H1 (cell line): ENCODE measurements around the gene TLX1. TPM values are rescaled to one million over a fixed set of nuclear protein-coding genes. Genes with fewer than 3 reads are reported as not detected.

Experiments used
- CTCF ChIA-PET: fragments of 300-600 bp; sonication (Branson Sonifier 250); formaldehyde crosslinking; loops from one replicate; lab custom pipeline; 2021; ENCODE audit not compliant: partially characterized antibody; lab: Charles Lee
- POLR2A ChIA-PET: fragments of 300-600 bp; sonication (Branson Sonifier 250); formaldehyde crosslinking; loops from one replicate; lab custom pipeline; 2021; ENCODE audit warnings: inconsistent platforms; ENCODE audit not compliant: partially characterized antibody; lab: Charles Lee
- DNase-seq, 2 experiments: peaks; one replicate each; pipeline versions ENCODE4 v3.0.0 to v3.0.0-alpha.2; 2010 to 2022; ENCODE audit warnings: low spot score in 2 of 2, low read depth in 1 of 2, mixed read lengths in 1 of 2
- FAIRE-seq: peaks from 2 replicates; lab custom pipeline; 2011; peaks lifted over from hg19 to GRCh38; lab: Jason Lieb, UNC
- H2AFZ ChIP-seq: 2 replicates; pipeline ENCODE4 v1.8.1; 2012; ENCODE audit warnings: low read length, inconsistent platforms
- H2AK5ac ChIP-seq: 2 replicates; pipeline ENCODE4 v1.6.1; 2013; ENCODE audit warnings: low read depth, low read length
- H2BK120ac ChIP-seq: replicated peaks from 2 replicates; pipeline ENCODE3; 2013; ENCODE audit warnings: low read depth, low read length, inconsistent platforms
- H2BK12ac ChIP-seq: 2 replicates; pipeline ENCODE4 v1.6.1; 2013; ENCODE audit warnings: low read depth, low read length
- H2BK15ac ChIP-seq: 2 replicates; pipeline ENCODE4 v1.6.1; 2013; ENCODE audit warnings: low read length
- H2BK20ac ChIP-seq: 2 replicates; pipeline ENCODE4 v1.6.1; 2013; ENCODE audit warnings: low read length
- H2BK5ac ChIP-seq: 2 replicates; pipeline ENCODE4 v1.6.1; 2013; ENCODE audit warnings: low read depth, low read length
- H3K14ac ChIP-seq: 2 replicates; pipeline ENCODE4 v1.6.1; 2013; ENCODE audit warnings: inconsistent platforms; ENCODE audit not compliant: insufficient read length
- H3K18ac ChIP-seq: 2 replicates; pipeline ENCODE4 v1.6.1; 2013; ENCODE audit warnings: low read length; ENCODE audit errors: extremely low read depth
- H3K23ac ChIP-seq: 2 replicates; pipeline ENCODE4 v1.6.1; 2013; ENCODE audit warnings: inconsistent platforms; ENCODE audit not compliant: insufficient read length
- H3K23me2 ChIP-seq: 2 replicates; pipeline ENCODE4 v1.6.1; 2013; ENCODE audit warnings: low read depth, low read length
- H3K27ac ChIP-seq: 2 replicates; pipeline ENCODE4 v1.6.1; 2011; ENCODE audit warnings: low read depth, low read length, inconsistent platforms
- H3K27me3 ChIP-seq, 4 experiments: replicated peaks in 1 of 4; 1 replicate in 1 of 4; 2 replicates in 3 of 4; pipeline versions ENCODE4 v1.6.1 to v1.8.1; 2011 to 2013; ENCODE audit warnings: low read length in 3 of 4, mild to moderate bottlenecking in 3 of 4, inconsistent platforms in 2 of 4, mixed read lengths in 2 of 4, moderate library complexity in 1 of 4; ENCODE audit not compliant: control insufficient read depth in 3 of 4, insufficient read depth in 3 of 4; ENCODE audit errors: extremely low read depth in 1 of 4
- H3K36me3 ChIP-seq, 4 experiments: 2 replicates each; pipeline versions ENCODE4 v1.6.1 to v1.8.1; 2011 to 2013; ENCODE audit warnings: mild to moderate bottlenecking in 4 of 4, low read length in 3 of 4, moderate library complexity in 2 of 4, control low read depth in 1 of 4, inconsistent platforms in 1 of 4; ENCODE audit not compliant: insufficient read depth in 4 of 4, control insufficient read depth in 2 of 4
- H3K4ac ChIP-seq: replicated peaks from 2 replicates; pipeline ENCODE3; 2013; ENCODE audit warnings: low read length, low read depth, mixed read lengths, inconsistent platforms; ENCODE audit not compliant: insufficient read length
- H3K4me1 ChIP-seq, 4 experiments: replicated peaks in 1 of 4; 1 replicate in 1 of 4; 2 replicates in 3 of 4; pipeline versions ENCODE4 v1.6.1 to v1.8.1; 2011 to 2013; ENCODE audit warnings: low read length in 3 of 4, inconsistent platforms in 2 of 4, mixed read lengths in 1 of 4; ENCODE audit not compliant: insufficient read depth in 4 of 4, control insufficient read depth in 3 of 4
- H3K4me2 ChIP-seq, 2 experiments: 2 replicates each; pipeline versions ENCODE4 v1.6.1 to v1.8.1; 2011 to 2013; ENCODE audit warnings: low read depth in 2 of 2, low read length in 2 of 2, control low read depth in 1 of 2, inconsistent platforms in 1 of 2, mild to moderate bottlenecking in 1 of 2; ENCODE audit not compliant: insufficient read depth in 1 of 2
- H3K4me3 ChIP-seq, 4 experiments: fragments of 200-600, 300-600 bp in 1 of 4; sonication (generic), shearing (Covaris generic), sonication (Bioruptor Twin) in 1 of 4; 2 replicates each; pipeline versions ENCODE4 v1.5.1 to v1.8.1; 2011 to 2016; ENCODE audit warnings: low read length in 4 of 4, low read depth in 3 of 4, control low read depth in 2 of 4, inconsistent platforms in 2 of 4, mild to moderate bottlenecking in 2 of 4, mixed read lengths in 1 of 4, moderate library complexity in 1 of 4; ENCODE audit not compliant: insufficient read depth in 2 of 4; ENCODE audit errors: extremely low read depth in 1 of 4
- H3K56ac ChIP-seq: replicated peaks from 2 replicates; pipeline ENCODE3; 2013; ENCODE audit warnings: low read depth, mild to moderate bottlenecking, mixed read lengths, low read length, inconsistent platforms; ENCODE audit not compliant: insufficient read length
- H3K79me1 ChIP-seq: 2 replicates; pipeline ENCODE4 v1.6.1; 2013; ENCODE audit warnings: low read depth, low read length, control low read depth
- H3K79me2 ChIP-seq, 2 experiments: 2 replicates each; pipeline versions ENCODE4 v1.6.1 to v1.8.1; 2012 to 2013; ENCODE audit warnings: low read length in 2 of 2, mild to moderate bottlenecking in 2 of 2, inconsistent platforms in 1 of 2; ENCODE audit not compliant: insufficient read depth in 2 of 2, control insufficient read depth in 1 of 2
- H3K9ac ChIP-seq, 4 experiments: replicated peaks in 1 of 4; 1 replicate in 1 of 4; 2 replicates in 3 of 4; pipeline versions ENCODE4 v1.6.1 to v1.8.1; 2011 to 2013; ENCODE audit warnings: low read depth in 3 of 4, low read length in 3 of 4, control low read depth in 2 of 4, mild to moderate bottlenecking in 2 of 4, moderate library complexity in 2 of 4, inconsistent platforms in 1 of 4; ENCODE audit errors: extremely low read depth in 1 of 4
- H3K9me3 ChIP-seq, 2 experiments: 2 replicates each; pipeline versions ENCODE4 v1.6.1 to v1.8.1; 2012 to 2013; ENCODE audit warnings: mild to moderate bottlenecking in 2 of 2, moderate library complexity in 2 of 2, control low read depth in 1 of 2, inconsistent platforms in 1 of 2, low read depth in 1 of 2, low read length in 1 of 2, mixed read lengths in 1 of 2; ENCODE audit not compliant: insufficient read depth in 2 of 2
- H4K20me1 ChIP-seq, 2 experiments: replicated peaks in 1 of 2; 2 replicates each; pipeline versions ENCODE3 to v1.8.1; 2011 to 2013; ENCODE audit warnings: inconsistent platforms in 2 of 2, low read length in 2 of 2, mild to moderate bottlenecking in 1 of 2; ENCODE audit not compliant: insufficient read depth in 2 of 2, control insufficient read depth in 1 of 2
- H4K5ac ChIP-seq: 2 replicates; pipeline ENCODE4 v1.6.1; 2013; ENCODE audit warnings: low read length, low read depth, mixed read lengths, inconsistent platforms; ENCODE audit not compliant: insufficient read length
- H4K8ac ChIP-seq: 2 replicates; pipeline ENCODE4 v1.8.0; 2013; ENCODE audit warnings: mild to moderate bottlenecking, moderate library complexity, low read length, inconsistent platforms; ENCODE audit not compliant: insufficient read depth; ENCODE audit errors: extremely low read depth
- H4K91ac ChIP-seq: replicated peaks from 2 replicates; pipeline ENCODE3; 2013; ENCODE audit warnings: low read length, mixed read lengths, inconsistent platforms; ENCODE audit not compliant: insufficient read length
- HDAC6 ChIP-seq: IDR thresholded peaks from one replicate; pipeline ENCODE4 v1.7.1; 2012; ENCODE audit warnings: low read depth, mild to moderate bottlenecking, inconsistent platforms, low read length, moderate library complexity
- RNF2 ChIP-seq: fragments of 200-900, 300-1000 bp; sonication (generic); IDR thresholded peaks from 2 replicates; pipeline ENCODE4 v1.7.1; 2016; ENCODE audit warnings: borderline replicate concordance, low read depth, mild to moderate bottlenecking, antibody characterized with exemption, low read length; ENCODE audit not compliant: poor library complexity, severe bottlenecking; ENCODE audit errors: missing control alignments
- SUZ12 ChIP-seq: fragments of 200-600 bp; sonication (generic); IDR thresholded peaks from 2 replicates; pipeline ENCODE4 v1.6.1; 2012; ENCODE audit warnings: mild to moderate bottlenecking, inconsistent platforms, low read length, moderate library complexity, mixed read lengths
- whole genome bisulfite sequencing, 2 experiments: shearing (Covaris generic) in 1 of 2; methylation state at CpG; one replicate each; pipeline versions ENCODE4 v1.1.6 to v1.1.7; 2013 to 2015; ENCODE audit warnings: low lambda C conversion rate in 2 of 2, mixed read lengths in 2 of 2, inconsistent platforms in 1 of 2, low coverage in 1 of 2, missing lambda C conversion rate in 1 of 2; ENCODE audit not compliant: insufficient replicate concordance in 2 of 2, insufficient coverage in 1 of 2, insufficient read length in 1 of 2; ENCODE audit errors: extremely low coverage in 1 of 2, missing lambda C conversion rate in 1 of 2; 5-methylcytosine and 5-hydroxymethylcytosine counted together
- polyA plus RNA-seq, 7 experiments: library from polyadenylated mRNA; depleted of rRNA in 3 of 7; stranded (reverse) in 5 of 7; unstranded in 2 of 7; fragments of >200 nt in 5 of 7; fragments of 200-250 nt in 2 of 7; gene quantifications; 1 replicate in 5 of 7; 2 replicates in 1 of 7; 4 replicates in 1 of 7; pipeline versions ENCODE4 v1.2.1 to v1.2.3, GENCODE V29; 2011 to 2013; ENCODE audit warnings: missing spikeins in 2 of 7, mixed read lengths in 2 of 7
- total RNA-seq: library from RNA; stranded (reverse); fragmentation: NEBNext Ultra II Directional; extraction: Animal tissue kit (Norgen Biotek cat#: 25700); gene quantifications from 2 replicates; pipeline ENCODE4 v1.2.1, GENCODE V29; 2021
- TF ChIP-seq, protein P1 (sequence below): IDR thresholded peaks from 2 replicates; pipeline ENCODE4 v1.6.1; 2012; ENCODE audit warnings: inconsistent platforms

TLX1 gene
- total and polyA plus RNA-seq, 2 of the 8 experiments (the other 6 are each of a cell fraction or from before 2014, with no cell fraction given) = not detected

DNA sequence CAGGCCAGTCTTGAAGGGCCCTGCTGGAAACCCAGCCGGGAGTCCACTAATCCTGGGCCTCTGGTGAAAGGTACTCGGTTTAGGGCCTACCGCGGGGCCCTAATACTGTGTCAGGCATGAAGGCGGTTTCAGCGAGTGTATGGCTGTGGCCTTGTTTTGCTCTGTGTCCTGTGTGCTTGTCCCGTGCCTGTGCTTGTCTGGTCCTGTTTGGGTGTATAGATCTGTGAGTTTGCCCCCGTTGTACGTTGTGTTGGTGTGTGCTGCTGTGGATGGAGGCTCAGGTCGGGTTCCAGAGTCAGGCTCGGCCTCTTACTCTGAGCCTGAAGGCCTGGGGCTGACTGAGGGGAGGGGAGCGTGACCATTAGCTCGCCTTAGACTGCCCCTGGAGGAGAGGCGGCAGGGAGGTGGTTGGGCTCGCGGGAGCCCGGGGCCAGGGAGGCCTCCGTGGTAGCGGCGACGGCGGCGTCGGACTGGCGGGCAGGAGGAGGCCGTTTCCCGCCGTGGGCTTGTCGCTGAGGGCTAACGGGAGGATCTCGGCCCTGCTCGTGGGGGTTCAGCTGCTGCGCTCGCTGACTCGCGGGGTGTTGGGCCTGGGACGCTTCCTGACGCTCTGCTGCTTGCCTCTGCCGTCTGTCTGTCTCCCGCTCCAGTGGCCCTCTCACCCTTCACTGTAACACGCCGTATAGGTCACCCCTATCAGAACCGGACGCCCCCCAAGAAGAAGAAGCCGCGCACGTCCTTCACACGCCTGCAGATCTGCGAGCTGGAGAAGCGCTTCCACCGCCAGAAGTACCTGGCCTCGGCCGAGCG lies 2.6 kb downstream of the TLX1 start:
- no peak overlapping the region for H3K4me3 ChIP-seq
- DNase-seq (no peak), FAIRE-seq (no peak)
- H3K56ac ChIP-seq = no peak overlapping the region
- peak; percentile 1; the same call in 1 of the 2 replicates for TF ChIP-seq SUZ12
- TF ChIP-seq, protein P1, sequence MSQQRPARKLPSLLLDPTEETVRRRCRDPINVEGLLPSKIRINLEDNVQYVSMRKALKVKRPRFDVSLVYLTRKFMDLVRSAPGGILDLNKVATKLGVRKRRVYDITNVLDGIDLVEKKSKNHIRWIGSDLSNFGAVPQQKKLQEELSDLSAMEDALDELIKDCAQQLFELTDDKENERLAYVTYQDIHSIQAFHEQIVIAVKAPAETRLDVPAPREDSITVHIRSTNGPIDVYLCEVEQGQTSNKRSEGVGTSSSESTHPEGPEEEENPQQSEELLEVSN = 0 out of 2 replicates have a peak, but pooled peaks have one; percentile 20
- TF ChIP-seq HDAC6 = no peak
- peak; percentile 13 for TF ChIP-seq RNF2
- H3K23ac ChIP-seq = peak overlapping the region; percentile 34
- no peaks in the 10 kb centered on the region; the same call in 1 of the 2 replicates for H3K79me1 ChIP-seq
- 0 out of 2 replicates have a peak overlapping the region, but pooled peaks have one; percentile 33 for H2AK5ac ChIP-seq
- H3K27me3 ChIP-seq = peaks cover 96 to 100% (median 100%) of the 10 kb centered on the region in 4 experiments
- peaks cover 0 to 14% (median 0%) of the 10 kb centered on the region in 4 experiments; a peak in 1 of 8 replicates for H3K36me3 ChIP-seq
- H3K4me1 ChIP-seq = peaks cover 0 to 20% (median 4%) of the 10 kb centered on the region in 4 experiments; a peak in 5 of 7 replicates
- WGBS, 2 experiments = 10% methylated on average over 52 of the region's 54 CpGs; no CpG with 5 or more reads in 1 of the 2 experiments
- no peak overlapping the region for H3K18ac ChIP-seq
- H2BK12ac ChIP-seq = peak overlapping the region; percentile 22; the same call in 1 of the 2 replicates
- no peak overlapping the region for H3K27ac ChIP-seq
- H4K8ac ChIP-seq = peak overlapping the region; percentile 15
- ChIA-PET CTCF (interaction anchor here (1.0 to 5.9 kb wide), 9 partner anchors 7 to 96 kb away, joined by 3 to 50 read pairs (median 4); partner anchors contain the start of genes KAZALD1 and LBX1), POLR2A (no interaction called here)
- H4K20me1 ChIP-seq = peaks cover 44 to 51% of the 10 kb centered on the region in 2 experiments
- H3K9me3 ChIP-seq = no peaks in the 10 kb centered on the region
- H4K91ac ChIP-seq = no peak overlapping the region
- H3K79me2 ChIP-seq = no peaks in the 10 kb centered on the region
- 0 out of 2 replicates have a peak overlapping the region, but pooled peaks have one; percentile 1 for H2BK5ac ChIP-seq
- peak overlapping the region; percentile 15; the same call in 1 of the 2 replicates for H2BK20ac ChIP-seq
- no peak overlapping the region for H3K4ac ChIP-seq
- peak overlapping the region in 1 of 2 experiments; percentile 22; a peak in 1 of 4 replicates for H3K4me2 ChIP-seq
- H3K14ac ChIP-seq = no peak overlapping the region
- no peak overlapping the region for H2AFZ ChIP-seq
- H2BK120ac ChIP-seq = no peak overlapping the region
- no peak overlapping the region for H3K9ac ChIP-seq
- no peak overlapping the region for H4K5ac ChIP-seq
- peak overlapping the region; percentile 98; the same call in 1 of the 2 replicates for H2BK15ac ChIP-seq
- peaks cover 3% of the 10 kb centered on the region; the same call in 1 of the 2 replicates for H3K23me2 ChIP-seq
